Parathyroid adenoma (tissue), 2 donors: ENCODE results near the gene LRP1B.

ENCODE experiments used
- H2AFZ ChIP-seq: fragments of 300-600 bp; sonication (generic); one replicate; pipeline ENCODE4 v1.7.0; 2017; ENCODE audit warnings: antibody characterized with exemption, mild to moderate bottlenecking
- H3K27ac ChIP-seq: fragments of 300-600 bp; sonication (generic); one replicate; pipeline ENCODE4 v1.7.0; 2017
- H3K27me3 ChIP-seq: fragments of 300-600 bp; sonication (generic); one replicate; pipeline ENCODE4 v1.7.0; 2017; ENCODE audit warnings: low read length; ENCODE audit not compliant: control insufficient read depth, insufficient read depth
- H3K36me3 ChIP-seq: fragments of 300-600 bp; sonication (generic); one replicate; pipeline ENCODE4 v1.7.0; 2017; ENCODE audit warnings: low read length; ENCODE audit not compliant: control insufficient read depth, insufficient read depth
- H3K4me1 ChIP-seq: fragments of 300-600 bp; sonication (generic); one replicate; pipeline ENCODE4 v1.7.0; 2017; ENCODE audit warnings: control low read depth
- H3K4me2 ChIP-seq: fragments of 300-600 bp; sonication (generic); one replicate; pipeline ENCODE4 v1.7.0; 2017; ENCODE audit warnings: low read length
- H3K4me3 ChIP-seq: fragments of 300-600 bp; sonication (generic); one replicate; pipeline ENCODE4 v1.7.0; 2017; ENCODE audit warnings: low read depth, low read length
- H3K79me2 ChIP-seq: fragments of 300-600 bp; sonication (generic); one replicate; pipeline ENCODE4 v1.7.0; 2017; ENCODE audit warnings: control low read depth
- H3K9ac ChIP-seq: fragments of 300-600 bp; sonication (generic); one replicate; pipeline ENCODE4 v1.7.0; 2017; ENCODE audit warnings: mild to moderate bottlenecking
- H3K9me3 ChIP-seq: fragments of 300-600 bp; sonication (generic); one replicate; pipeline ENCODE4 v1.7.0; 2017; ENCODE audit warnings: low read length; ENCODE audit not compliant: control insufficient read depth
- CTCF ChIP-seq: fragments of 300-600 bp; sonication (generic); IDR thresholded peaks from one replicate; pipeline ENCODE4 v1.7.0; 2017; ENCODE audit warnings: antibody characterized with exemption, mild to moderate bottlenecking
- donor health status: primary hyperparathyroidism.

The LRP1B gene

GRCh38 chr2:140597836-140598235 lies 1533.0 kb downstream of the LRP1B start:
- no peaks in the 10 kb centered on the region for H3K79me2 ChIP-seq
- no peak overlapping the region for H3K4me3 ChIP-seq
- TF ChIP-seq CTCF: no peak

GRCh38 chr2:140597205-140597604 lies 1533.6 kb downstream of the LRP1B start:
- Histone ChIP-seq H3K4me3 (no peak overlapping the region), H3K9ac (no peak overlapping the region), H3K27ac (no peak overlapping the region), H3K9me3 (no peaks in the 10 kb centered on the region), H3K27me3 (no peaks in the 10 kb centered on the region), H2AFZ (no peak overlapping the region), H3K79me2 (no peaks in the 10 kb centered on the region), H3K4me2 (no peak overlapping the region), H3K4me1 (no peaks in the 10 kb centered on the region), H3K36me3 (no peaks in the 10 kb centered on the region)
- TF ChIP-seq CTCF: no peak

More at GRCh38 chr2:140597836-140598235, 1533.0 kb downstream of the LRP1B start:
- H3K27ac ChIP-seq: no peak overlapping the region
- H3K9me3 ChIP-seq: no peaks in the 10 kb centered on the region
- no peak overlapping the region for H3K9ac ChIP-seq
- no peaks in the 10 kb centered on the region for H3K36me3 ChIP-seq
- no peaks in the 10 kb centered on the region for H3K27me3 ChIP-seq
- no peaks in the 10 kb centered on the region for H3K4me1 ChIP-seq
- H2AFZ ChIP-seq: no peak overlapping the region
- no peak overlapping the region for H3K4me2 ChIP-seq

- Histone ChIP-seq H3K27ac (no peak overlapping the region), H3K4me3 (no peak overlapping the region), H3K4me2 (no peak overlapping the region), H2AFZ (no peak overlapping the region), H3K27me3 (no peaks in the 10 kb centered on the region), H3K4me1 (no peaks in the 10 kb centered on the region), H3K9me3 (no peaks in the 10 kb centered on the region), H3K36me3 (no peaks in the 10 kb centered on the region), H3K79me2 (no peaks in the 10 kb centered on the region), H3K9ac (no peak overlapping the region)
- no peak for TF ChIP-seq CTCF
Observed at GRCh38 chr2:140596447-140596846, 1534.4 kb downstream of the LRP1B start.

GRCh38 chr2:140595107-140595506 lies 1535.7 kb downstream of the LRP1B start:
- H3K4me2 ChIP-seq: no peak overlapping the region
- no peaks in the 10 kb centered on the region for H3K79me2 ChIP-seq
- H3K27ac ChIP-seq: no peak overlapping the region
- H3K36me3 ChIP-seq: no peaks in the 10 kb centered on the region
- no peak overlapping the region for H3K9ac ChIP-seq
- H2AFZ ChIP-seq: no peak overlapping the region
- no peaks in the 10 kb centered on the region for H3K27me3 ChIP-seq
- no peaks in the 10 kb centered on the region for H3K9me3 ChIP-seq
- no peak for TF ChIP-seq CTCF
- H3K4me3 ChIP-seq: no peak overlapping the region
- H3K4me1 ChIP-seq: no peaks in the 10 kb centered on the region

GRCh38 chr2:140593132-140593531 lies 1537.7 kb downstream of the LRP1B start:
- no peak overlapping the region for H3K27ac ChIP-seq
- no peaks in the 10 kb centered on the region for H3K4me1 ChIP-seq
- H3K36me3 ChIP-seq: no peaks in the 10 kb centered on the region
- no peaks in the 10 kb centered on the region for H3K79me2 ChIP-seq
- H2AFZ ChIP-seq: no peak overlapping the region
- TF ChIP-seq CTCF: no peak
- no peak overlapping the region for H3K9ac ChIP-seq
- no peaks in the 10 kb centered on the region for H3K9me3 ChIP-seq
- H3K4me2 ChIP-seq: no peak overlapping the region
- H3K27me3 ChIP-seq: no peaks in the 10 kb centered on the region
- H3K4me3 ChIP-seq: no peak overlapping the region
